ENCODE data around the gene INPP1.

GRCh38 chr2:190417045-190417842 is 73.9 kb downstream of the INPP1 start:
- TF ChIP-seq CTCF (IDR thresholded peaks at IDR 0.05; ENCODE audit: poor library complexity) (no peak), EZH2 (IDR thresholded peaks at IDR 0.05; ENCODE audit: borderline replicate concordance) (no peak)
